SU-DHL-6 (cell line): ENCODE measurements around the gene PRRX1.

Experiments used
- H2AFZ ChIP-seq: fragments of 200-600 bp; sonication (generic); 2 replicates; pipeline ENCODE4 v1.6.1; 2014; ENCODE audit warnings: low read depth, mild to moderate bottlenecking, moderate library complexity, mixed read lengths, antibody characterized with exemption, low read length; ENCODE audit not compliant: severe bottlenecking
- H3F3A ChIP-seq: fragments of 200-600 bp; shearing (Covaris generic); 2 replicates; pipeline ENCODE4 v1.6.0; 2016; ENCODE audit warnings: antibody characterized with exemption, mild to moderate bottlenecking; ENCODE audit not compliant: insufficient read depth
- H3K27ac ChIP-seq: fragments of 200-600 bp; sonication (generic); 2 replicates; pipeline ENCODE4 v1.5.1; 2016; ENCODE audit warnings: low read depth, mild to moderate bottlenecking, low read length, moderate library complexity, mixed read lengths
- H3K27me3 ChIP-seq: fragments of 200-600 bp; sonication (generic), shearing (Covaris generic); 2 replicates; pipeline ENCODE4 v1.6.0; 2014; ENCODE audit warnings: mild to moderate bottlenecking, low read length
- H3K36me3 ChIP-seq: fragments of 200-600 bp; sonication (generic); 2 replicates; pipeline ENCODE4 v1.6.1; 2014; ENCODE audit warnings: mild to moderate bottlenecking, low read length, mixed read lengths
- H3K4me2 ChIP-seq: fragments of 300-600, 200-600 bp; shearing (Covaris generic), sonication (generic); 2 replicates; pipeline ENCODE4 v1.6.0; 2014; ENCODE audit warnings: low read length, low read depth, mild to moderate bottlenecking; ENCODE audit not compliant: poor library complexity, severe bottlenecking
- H3K4me3 ChIP-seq: fragments of 200-600 bp; sonication (generic); 2 replicates; pipeline ENCODE4 v1.5.1; 2014; ENCODE audit warnings: antibody characterized with exemption, low read length, mild to moderate bottlenecking, mixed read lengths; ENCODE audit not compliant: insufficient read depth, poor library complexity, severe bottlenecking
- H3K79me2 ChIP-seq: fragments of 200-600 bp; sonication (generic); 2 replicates; pipeline ENCODE4 v1.6.1; 2014; ENCODE audit warnings: mild to moderate bottlenecking, low read length, moderate library complexity; ENCODE audit not compliant: insufficient read depth
- H3K9ac ChIP-seq: fragments of 200-600 bp; sonication (generic); 2 replicates; pipeline ENCODE4 v1.7.0; 2014; ENCODE audit warnings: mild to moderate bottlenecking, low read length
- H3K9me2 ChIP-seq: fragments of 200-600 bp; sonication (generic); replicated peaks from 2 replicates; pipeline ENCODE4 v1.6.1; 2014; ENCODE audit warnings: low read length; ENCODE audit not compliant: insufficient read depth
- H3K9me3 ChIP-seq: fragments of 200-600 bp; sonication (generic); 2 replicates; pipeline ENCODE4 v1.6.1; 2014; ENCODE audit warnings: low read length, mixed read lengths; ENCODE audit not compliant: insufficient read depth
- H4K20me1 ChIP-seq: fragments of 200-600 bp; sonication (generic); 2 replicates; pipeline ENCODE4 v1.6.1; 2014; ENCODE audit warnings: low read depth, mild to moderate bottlenecking, antibody characterized with exemption, low read length, moderate library complexity, mixed read lengths
- CTCF ChIP-seq: fragments of 200-600 bp; sonication (generic); IDR thresholded peaks from one replicate; pipeline ENCODE4 v1.5.1; 2017; ENCODE audit warnings: antibody characterized with exemption, mild to moderate bottlenecking, low read length, moderate library complexity; ENCODE audit not compliant: insufficient read depth, poor library complexity, severe bottlenecking
- EZH2phosphoT487 ChIP-seq: fragments of 200-600 bp; sonication (generic), shearing (Covaris generic); conservative IDR thresholded peaks from 2 replicates; pipeline ENCODE4 v1.6.1; 2018; ENCODE audit warnings: mild to moderate bottlenecking, antibody characterized with exemption, low read length, moderate library complexity, mixed read lengths

Gene PRRX1

GRCh38 chr1:170721621-170722020, 57.7 kb downstream of the PRRX1 start:
- TF ChIP-seq EZH2phosphoT487 (no peak), CTCF (no peak)
- no peaks in the 10 kb centered on the region for H3K9me2 ChIP-seq
- H3K79me2 ChIP-seq: no peaks in the 10 kb centered on the region

GRCh38 chr1:170723518-170723917, 59.6 kb downstream of the PRRX1 start:
- Histone ChIP-seq H3K4me2 (no peak overlapping the region), H3K9me3 (no peaks in the 10 kb centered on the region), H3K9me2 (no peaks in the 10 kb centered on the region), H2AFZ (no peak overlapping the region), H3K36me3 (no peaks in the 10 kb centered on the region), H3K27ac (no peak overlapping the region), H3K4me3 (no peak overlapping the region), H3K27me3 (no peaks in the 10 kb centered on the region), H3K79me2 (no peaks in the 10 kb centered on the region), H3K9ac (no peak overlapping the region), H4K20me1 (no peaks in the 10 kb centered on the region), H3F3A (no peaks in the 10 kb centered on the region)
- no peak for TF ChIP-seq CTCF
- no peak for TF ChIP-seq EZH2phosphoT487

More at GRCh38 chr1:170721621-170722020, 57.7 kb downstream of the PRRX1 start:
- no peak overlapping the region for H2AFZ ChIP-seq
- H3K4me3 ChIP-seq: no peak overlapping the region
- no peaks in the 10 kb centered on the region for H3K36me3 ChIP-seq
- H3K9ac ChIP-seq: no peak overlapping the region
- H3F3A ChIP-seq: no peaks in the 10 kb centered on the region
- no peak overlapping the region for H3K4me2 ChIP-seq
- H3K27me3 ChIP-seq: no peaks in the 10 kb centered on the region
- H4K20me1 ChIP-seq: no peaks in the 10 kb centered on the region
- no peak overlapping the region for H3K27ac ChIP-seq
- H3K9me3 ChIP-seq: no peaks in the 10 kb centered on the region

- TF ChIP-seq CTCF: no peak
- TF ChIP-seq EZH2phosphoT487: no peak
- no peaks in the 10 kb centered on the region for H3K27me3 ChIP-seq
- H3K27ac ChIP-seq: no peak overlapping the region
- no peaks in the 10 kb centered on the region for H3K36me3 ChIP-seq
- no peaks in the 10 kb centered on the region for H3K79me2 ChIP-seq
- H3K9ac ChIP-seq: no peak overlapping the region
- no peak overlapping the region for H3K4me2 ChIP-seq
- no peaks in the 10 kb centered on the region for H3K9me3 ChIP-seq
- no peaks in the 10 kb centered on the region for H3F3A ChIP-seq
- H4K20me1 ChIP-seq: no peaks in the 10 kb centered on the region
- H3K9me2 ChIP-seq: no peaks in the 10 kb centered on the region
- H2AFZ ChIP-seq: no peak overlapping the region
- no peak overlapping the region for H3K4me3 ChIP-seq
These were observed 61.4 kb downstream of the PRRX1 start for GRCh38 chr1:170725326-170725725.
